ENCODE measurements around the gene METTL24. TPM values are rescaled to one million over a fixed set of nuclear protein-coding genes. Genes with fewer than 3 reads are reported as not detected.

METTL24 gene
- total RNA-seq, 1 experiment from 2014 or later = not detected

GRCh38 chr6:110340392-110340965 is 17.7 kb downstream of the METTL24 start:
- Mint-ChIP-seq H3K27me3 (ENCODE audit: insufficient read depth, unreplicated experiment) (no peaks in the 10 kb centered on the region), H3K4me1 (ENCODE audit: insufficient read depth, unreplicated experiment) (no peaks in the 10 kb centered on the region), H3K9me3 (ENCODE audit: unreplicated experiment) (no peaks in the 10 kb centered on the region), H3K27ac (ENCODE audit: low read depth, unreplicated experiment) (no peak overlapping the region), H3K36me3 (ENCODE audit: insufficient read depth, unreplicated experiment) (no peaks in the 10 kb centered on the region), H3K4me3 (ENCODE audit: unreplicated experiment) (no peak overlapping the region)
- POLR2A ChIA-PET = no interaction called here
- intact Hi-C loops (cut with micrococcal nuclease) = no loop called here
- TF ChIP-seq CTCF (IDR thresholded peaks at IDR 0.05; ENCODE audit: unreplicated experiment) = no peak
- CTCF ChIA-PET = no interaction called here
- no TSS peak for BruUV-seq (replicated peaks)
- no peak for DNase-seq (ENCODE audit: unreplicated experiment)

GRCh38 chr6:110338820-110339470 is 19.2 kb downstream of the METTL24 start:
- TF ChIP-seq CTCF (IDR thresholded peaks at IDR 0.05; ENCODE audit: unreplicated experiment) = no peak
- H3K36me3 Mint-ChIP-seq (ENCODE audit: insufficient read depth, unreplicated experiment) = no peaks in the 10 kb centered on the region
- ChIA-PET CTCF (interaction anchor here (0.6 to 1.3 kb wide), 2 partner anchors 11 to 109 kb away, joined by 3 read pairs; no protein-coding TSS in a partner anchor), POLR2A (no interaction called here)
- intact Hi-C loops (cut with micrococcal nuclease) = no loop called here
- H3K4me1 Mint-ChIP-seq (ENCODE audit: insufficient read depth, unreplicated experiment) = no peaks in the 10 kb centered on the region
- H3K9me3 Mint-ChIP-seq (ENCODE audit: unreplicated experiment) = no peaks in the 10 kb centered on the region
- H3K27me3 Mint-ChIP-seq (ENCODE audit: insufficient read depth, unreplicated experiment) = no peaks in the 10 kb centered on the region
- no TSS peak for BruUV-seq (replicated peaks)
- DNase-seq (ENCODE audit: unreplicated experiment) = no peak
- H3K27ac Mint-ChIP-seq (ENCODE audit: low read depth, unreplicated experiment) = no peak overlapping the region
- H3K4me3 Mint-ChIP-seq (ENCODE audit: unreplicated experiment) = no peak overlapping the region

- BruUV-seq (replicated peaks) = no TSS peak
- ChIA-PET CTCF (interaction anchor here (0.6 to 1.3 kb wide), 3 partner anchors 9 to 387 kb away, joined by 3 to 4 read pairs (median 3); no protein-coding TSS in a partner anchor), POLR2A (no interaction called here)
- no peak for DNase-seq (ENCODE audit: unreplicated experiment)
- intact Hi-C loops (cut with micrococcal nuclease) = no loop called here
- H3K36me3 Mint-ChIP-seq (ENCODE audit: insufficient read depth, unreplicated experiment) = no peaks in the 10 kb centered on the region
- H3K27me3 Mint-ChIP-seq (ENCODE audit: insufficient read depth, unreplicated experiment) = no peaks in the 10 kb centered on the region
- H3K4me3 Mint-ChIP-seq (ENCODE audit: unreplicated experiment) = no peak overlapping the region
- no peak overlapping the region for H3K27ac Mint-ChIP-seq (ENCODE audit: low read depth, unreplicated experiment)
- TF ChIP-seq CTCF (IDR thresholded peaks at IDR 0.05; ENCODE audit: unreplicated experiment) = no peak
- H3K4me1 Mint-ChIP-seq (ENCODE audit: insufficient read depth, unreplicated experiment) = no peaks in the 10 kb centered on the region
- H3K9me3 Mint-ChIP-seq (ENCODE audit: unreplicated experiment) = no peaks in the 10 kb centered on the region
Observed at GRCh38 chr6:110337486-110337885, 20.7 kb downstream of the METTL24 start.

GRCh38 chr6:110334423-110335180 is 23.5 kb downstream of the METTL24 start:
- POLR2A ChIA-PET = no interaction called here
- no peaks in the 10 kb centered on the region for H3K36me3 Mint-ChIP-seq (ENCODE audit: insufficient read depth, unreplicated experiment)
- CTCF ChIA-PET = interaction anchor here (0.7 to 2.0 kb wide), 2 partner anchors 11 to 864 kb away, joined by 4 to 8 read pairs; no protein-coding TSS in a partner anchor
- H3K27me3 Mint-ChIP-seq (ENCODE audit: insufficient read depth, unreplicated experiment) = no peaks in the 10 kb centered on the region
- H3K4me3 Mint-ChIP-seq (ENCODE audit: unreplicated experiment) = no peak overlapping the region
- no peaks in the 10 kb centered on the region for H3K9me3 Mint-ChIP-seq (ENCODE audit: unreplicated experiment)
- intact Hi-C loops (cut with micrococcal nuclease) = no loop called here
- H3K27ac Mint-ChIP-seq (ENCODE audit: low read depth, unreplicated experiment) = no peak overlapping the region
- H3K4me1 Mint-ChIP-seq (ENCODE audit: insufficient read depth, unreplicated experiment) = no peaks in the 10 kb centered on the region
- DNase-seq (ENCODE audit: unreplicated experiment) = no peak
- TF ChIP-seq CTCF (IDR thresholded peaks at IDR 0.05; ENCODE audit: unreplicated experiment) = no peak
- no TSS peak for BruUV-seq (replicated peaks)
